Tibial nerve (tissue), 3 donors: ENCODE measurements around the gene GYPE.
"Not testable (repeated sequence)": the region's sequence is repeated elsewhere in the genome, so short reads cannot be mapped to it uniquely, and the experiment has no call there.

Source experiments
- CTCF ChIP-seq, 5 experiments: fragments of 200-600 bp in 3 of 5; fragments of 450-650 bp in 2 of 5; sonication (generic) in 3 of 5; IDR thresholded peaks; one replicate each; pipeline ENCODE4 v1.5.1; 2016 to 2019; ENCODE audit warnings: antibody characterized with exemption in 5 of 5, mild to moderate bottlenecking in 3 of 5, moderate library complexity in 2 of 5
- POLR2A ChIP-seq, 2 donors: fragments of 450-650 bp; IDR thresholded peaks; one replicate each; pipeline ENCODE4 v1.6.1; 2017; ENCODE audit warnings: antibody characterized with exemption in 2 of 2, mild to moderate bottlenecking in 2 of 2, moderate library complexity in 2 of 2

- TF ChIP-seq CTCF, POLR2A (IDR thresholded peaks at IDR 0.05): not testable (repeated sequence)
Observed at GRCh38 chr4:143856017-143856557, 49.3 kb downstream of the GYPE start.
